Lung (tissue), 12 donors: ENCODE data around the gene PEX16. TPM values are rescaled to one million over a fixed set of nuclear protein-coding genes. Genes with fewer than 3 reads are reported as not detected.

Experiments
- ATAC-seq: fragments of 200-7000 bp; cut with Tn5 transposase; one replicate; pipeline ENCODE4 v1.9.1; 2020; ENCODE audit warnings: moderate number of reproducible peaks; ENCODE audit not compliant: insufficient read depth, low FRiP score
- DNase-seq, 3 donors: peaks; one replicate each; pipeline ENCODE4 v3.0.0-alpha.2; 2013 to 2017
- H3K27ac ChIP-seq, 2 donors: one replicate each; pipeline ENCODE4 v1.5.1; 2013; ENCODE audit warnings: mild to moderate bottlenecking in 2 of 2, moderate library complexity in 2 of 2, control low read depth in 1 of 2, inconsistent platforms in 1 of 2, low read depth in 1 of 2, low read length in 1 of 2
- H3K27me3 ChIP-seq, 3 donors: one replicate each; pipeline ENCODE4 v1.5.1; 2013; ENCODE audit warnings: low read length in 2 of 3; ENCODE audit not compliant: control insufficient read depth in 3 of 3, insufficient read depth in 3 of 3
- H3K36me3 ChIP-seq, 4 donors: one replicate each; pipeline ENCODE4 v1.5.1; 2013; ENCODE audit warnings: low read length in 4 of 4, mild to moderate bottlenecking in 1 of 4, moderate library complexity in 1 of 4; ENCODE audit not compliant: control insufficient read depth in 4 of 4, insufficient read depth in 4 of 4
- H3K4me1 ChIP-seq, 5 donors: one replicate each; pipeline ENCODE4 v1.5.1; 2013; ENCODE audit warnings: low read length in 5 of 5, mild to moderate bottlenecking in 2 of 5, moderate library complexity in 1 of 5; ENCODE audit not compliant: control insufficient read depth in 5 of 5, insufficient read depth in 5 of 5
- H3K4me3 ChIP-seq: one replicate; pipeline ENCODE4 v1.5.1; 2013; ENCODE audit warnings: mild to moderate bottlenecking, control low read depth, moderate library complexity
- H3K9ac ChIP-seq, 2 donors: one replicate each; pipeline ENCODE4 v1.5.1; 2013; ENCODE audit warnings: low read length in 2 of 2, control low read depth in 1 of 2; ENCODE audit not compliant: insufficient read depth in 1 of 2
- H3K9me3 ChIP-seq, 4 donors: one replicate each; pipeline ENCODE4 v1.5.1; 2013; ENCODE audit warnings: low read length in 3 of 4, mild to moderate bottlenecking in 1 of 4, moderate library complexity in 1 of 4; ENCODE audit not compliant: control insufficient read depth in 4 of 4, insufficient read depth in 3 of 4
- WGBS, 2 donors: extraction: QIAGEN DNeasy Blood & Tissue Kit; methylation state at CpG; one replicate each; pipeline ENCODE4 v1.1.7; 2013; 5-methylcytosine and 5-hydroxymethylcytosine counted together
- polyA plus RNA-seq, 2 donors: library from polyadenylated mRNA; stranded (reverse); fragments of 200-250 nt; gene quantifications; one replicate each; pipeline ENCODE4 v1.2.1, GENCODE V29; 2013
- total RNA-seq, 2 donors: library from RNA; depleted of rRNA in 1 of 2; stranded (reverse); fragments of >200 nt in 1 of 2; gene quantifications; one replicate each; pipeline ENCODE4 v1.2.1, GENCODE V29; 2014 to 2021
- TF ChIP-seq, protein P1 (sequence below): IDR thresholded peaks from 2 replicates; pipeline ENCODE4 v1.5.1; 2012; ENCODE audit warnings: mild to moderate bottlenecking; ENCODE audit errors: control extremely low read depth, extremely low read depth
- donor health status: control.
- donor health status: control.
- donor health status: Bipolar disorder and iron deficiency.
- donor health status: healthy.
- donor health status: DM: yes; HTN: yes; CAD: no.

PEX16 gene
- total and polyA plus RNA-seq, 4 donors, result 14.2 to 38.2 (median 35.8) TPM

DNA sequence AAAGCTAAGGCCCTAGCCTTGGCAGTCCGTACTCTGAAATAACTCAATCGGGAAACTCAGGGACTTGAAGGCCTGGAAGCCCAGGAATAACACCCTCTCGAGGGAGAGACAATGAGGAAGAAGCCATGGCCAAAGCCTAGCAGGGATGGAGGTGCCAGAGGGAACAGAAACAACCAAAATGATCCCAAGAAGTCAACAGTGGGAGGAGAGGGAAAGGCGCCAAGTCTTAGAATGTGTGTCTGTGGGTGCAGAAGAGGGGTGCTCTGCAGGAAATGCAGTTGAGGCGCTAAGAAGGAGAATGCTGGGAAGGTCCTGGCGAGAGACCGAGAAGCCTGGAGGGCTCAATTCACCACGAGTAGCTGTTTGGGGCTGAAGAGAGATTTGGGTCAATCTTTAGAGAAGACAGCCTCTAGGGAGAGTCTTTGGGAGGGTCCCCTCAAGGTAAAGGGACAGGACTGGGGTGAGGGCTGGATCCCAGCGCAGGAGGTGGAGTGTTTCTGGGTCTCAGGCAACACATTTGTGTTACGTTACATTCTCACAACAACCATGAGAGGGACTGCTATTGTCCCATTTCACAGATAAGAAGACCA is 33.0 kb downstream of the PEX16 start:
- Histone ChIP-seq H3K4me1 (peaks cover 0 to 7% (median 0%) of the 10 kb centered on the region in 5 donors), H3K27ac (no peak overlapping the region), H3K4me3 (no peak overlapping the region), H3K27me3 (peaks cover 0 to 11% (median 3%) of the 10 kb centered on the region in 3 donors), H3K36me3 (peaks cover 6 to 29% (median 14%) of the 10 kb centered on the region in 4 donors), H3K9ac (no peak overlapping the region), H3K9me3 (peaks cover 0 to 1% (median 0%) of the 10 kb centered on the region in 4 donors)
- ATAC-seq, result no peak
- 88 to 90% methylated on average over 10 of the region's 10 CpGs for WGBS, 2 donors
- TF ChIP-seq, protein P1, sequence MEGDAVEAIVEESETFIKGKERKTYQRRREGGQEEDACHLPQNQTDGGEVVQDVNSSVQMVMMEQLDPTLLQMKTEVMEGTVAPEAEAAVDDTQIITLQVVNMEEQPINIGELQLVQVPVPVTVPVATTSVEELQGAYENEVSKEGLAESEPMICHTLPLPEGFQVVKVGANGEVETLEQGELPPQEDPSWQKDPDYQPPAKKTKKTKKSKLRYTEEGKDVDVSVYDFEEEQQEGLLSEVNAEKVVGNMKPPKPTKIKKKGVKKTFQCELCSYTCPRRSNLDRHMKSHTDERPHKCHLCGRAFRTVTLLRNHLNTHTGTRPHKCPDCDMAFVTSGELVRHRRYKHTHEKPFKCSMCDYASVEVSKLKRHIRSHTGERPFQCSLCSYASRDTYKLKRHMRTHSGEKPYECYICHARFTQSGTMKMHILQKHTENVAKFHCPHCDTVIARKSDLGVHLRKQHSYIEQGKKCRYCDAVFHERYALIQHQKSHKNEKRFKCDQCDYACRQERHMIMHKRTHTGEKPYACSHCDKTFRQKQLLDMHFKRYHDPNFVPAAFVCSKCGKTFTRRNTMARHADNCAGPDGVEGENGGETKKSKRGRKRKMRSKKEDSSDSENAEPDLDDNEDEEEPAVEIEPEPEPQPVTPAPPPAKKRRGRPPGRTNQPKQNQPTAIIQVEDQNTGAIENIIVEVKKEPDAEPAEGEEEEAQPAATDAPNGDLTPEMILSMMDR, result no peak
- DNase-seq, result no peak

DNA sequence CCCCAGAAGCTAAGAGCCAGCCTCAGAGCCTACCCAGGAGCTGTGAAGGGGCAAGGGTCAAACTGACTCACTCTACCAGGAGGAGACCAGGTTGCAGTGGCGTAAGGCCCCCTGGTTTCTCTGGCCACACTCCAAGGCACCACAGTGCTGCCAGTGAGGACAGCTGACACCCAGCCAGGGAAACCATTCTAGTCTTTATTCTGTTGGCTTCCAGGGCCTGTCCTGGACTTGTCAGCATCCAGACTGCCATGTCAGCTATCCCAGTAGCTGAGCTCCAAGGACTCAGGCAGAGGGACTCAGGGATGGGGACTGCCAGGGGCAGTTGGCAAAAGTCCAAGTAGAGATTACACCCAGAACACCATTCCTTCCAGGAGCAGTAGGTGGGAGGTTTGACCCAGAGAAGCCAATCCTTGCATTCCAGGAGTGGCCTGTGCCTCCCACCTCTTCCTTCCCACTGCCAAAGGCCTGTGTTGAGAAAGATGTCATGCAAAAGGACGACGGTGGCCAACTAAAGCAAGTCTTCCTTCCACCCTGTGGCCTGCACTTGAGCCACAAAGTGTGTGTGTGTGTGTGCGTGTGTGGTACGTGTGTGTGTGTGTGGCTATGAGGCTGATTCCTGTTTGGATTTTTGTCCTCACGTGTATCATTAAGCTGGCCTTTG is 35.8 kb downstream of the PEX16 start:
- DNase-seq (no peak), ATAC-seq (no peak)
- H3K4me3 ChIP-seq, result no peak overlapping the region
- TF ChIP-seq, protein P1, result no peak
- H3K9ac ChIP-seq, result no peak overlapping the region
- peaks cover 0 to 1% (median 0%) of the 10 kb centered on the region in 4 donors for H3K9me3 ChIP-seq
- peaks cover 0 to 7% (median 3%) of the 10 kb centered on the region in 3 donors for H3K27me3 ChIP-seq
- 75 to 77% methylated on average over 6 of the region's 6 CpGs for WGBS, 2 donors
- H3K27ac ChIP-seq, result no peak overlapping the region
- H3K4me1 ChIP-seq, result peaks cover 0 to 7% (median 0%) of the 10 kb centered on the region in 5 donors
- H3K36me3 ChIP-seq, result peaks cover 12 to 40% (median 23%) of the 10 kb centered on the region in 4 donors

DNA sequence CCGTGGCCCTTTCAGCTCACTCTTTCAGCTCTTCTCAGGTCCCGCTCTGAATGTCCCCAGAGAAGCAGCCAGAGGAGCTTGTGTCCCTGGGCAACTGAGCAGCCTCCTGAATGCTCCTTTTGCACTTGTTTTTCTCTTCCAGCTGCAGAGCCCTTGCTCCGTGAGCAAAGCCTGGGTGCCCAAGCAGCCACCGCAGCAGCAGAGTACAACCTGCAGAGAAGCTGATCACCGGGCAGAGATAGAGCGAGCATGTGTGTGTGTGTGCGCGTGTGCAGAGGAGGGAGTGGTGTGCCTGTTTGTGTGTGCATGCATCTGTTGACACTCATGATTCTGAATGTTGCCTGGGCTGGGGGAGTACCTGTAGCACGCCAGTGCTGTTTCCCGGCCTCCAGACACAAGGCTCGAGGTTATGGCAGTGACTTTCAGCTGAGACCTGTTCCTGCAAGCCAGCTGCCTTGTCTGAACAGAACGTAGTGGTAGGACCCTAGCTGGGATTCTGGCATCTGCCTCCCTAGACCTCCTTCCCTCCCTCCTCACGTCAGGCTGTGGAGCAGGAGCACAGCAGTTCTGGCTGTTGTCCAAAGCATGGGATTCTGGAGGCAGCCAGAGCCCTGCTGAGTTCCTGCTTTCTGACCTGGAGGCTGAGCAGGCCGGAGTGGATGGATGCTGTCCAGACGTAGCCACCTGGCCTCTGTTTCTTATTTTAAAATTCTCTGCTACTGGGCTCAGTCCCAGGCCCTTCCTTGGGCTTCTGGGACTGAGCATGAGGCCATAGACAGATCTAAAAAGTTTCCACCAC is 36.7 kb downstream of the PEX16 start:
- TF ChIP-seq, protein P1, result no peak
- Histone ChIP-seq H3K36me3 (peaks cover 16 to 48% (median 24%) of the 10 kb centered on the region in 4 donors), H3K27ac (no peak overlapping the region), H3K27me3 (peaks cover 0 to 3% (median 2%) of the 10 kb centered on the region in 3 donors), H3K4me1 (peaks cover 0 to 7% (median 0%) of the 10 kb centered on the region in 5 donors), H3K9me3 (peaks cover 0 to 1% (median 0%) of the 10 kb centered on the region in 4 donors), H3K4me3 (no peak overlapping the region), H3K9ac (no peak overlapping the region)
- DNase-seq (no peak), ATAC-seq (no peak)
- WGBS, 2 donors, result 93 to 96% methylated on average over 15 of the region's 15 CpGs
